KMS-11 (cell line): ENCODE measurements around the gene ABCC2.

Experiments
- H2AFZ ChIP-seq: fragments of 200-600 bp; sonication (generic); 2 replicates; pipeline ENCODE4 v1.6.1; 2016; ENCODE audit warnings: antibody characterized with exemption, mixed run types, low read depth
- H3K27ac ChIP-seq: fragments of 200-600 bp; sonication (generic); 2 replicates; pipeline ENCODE4 v1.6.1; 2016; ENCODE audit warnings: mild to moderate bottlenecking, mixed run types
- H3K27me3 ChIP-seq: fragments of 200-600 bp; sonication (generic); 2 replicates; pipeline ENCODE4 v1.6.1; 2017; ENCODE audit warnings: mild to moderate bottlenecking, low read depth, mixed run types, moderate library complexity; ENCODE audit not compliant: insufficient read depth
- H3K36me3 ChIP-seq: fragments of 200-600 bp; sonication (generic); 2 replicates; pipeline ENCODE4 v1.6.1; 2017; ENCODE audit warnings: mild to moderate bottlenecking, mixed run types; ENCODE audit not compliant: insufficient read depth
- H3K4me1 ChIP-seq: fragments of 200-600 bp; sonication (generic); 2 replicates; pipeline ENCODE4 v1.6.1; 2016; ENCODE audit warnings: mild to moderate bottlenecking, low read depth, mixed run types; ENCODE audit not compliant: poor library complexity, severe bottlenecking
- H3K4me2 ChIP-seq: fragments of 200-600 bp; sonication (generic); 2 replicates; pipeline ENCODE4 v1.7.0; 2016; ENCODE audit warnings: mild to moderate bottlenecking, mixed run types
- H3K4me3 ChIP-seq: fragments of 200-600 bp; sonication (generic); IDR thresholded peaks from 2 replicates; pipeline ENCODE4 v1.6.1; 2017; ENCODE audit warnings: low read depth, low read length, mixed read lengths; ENCODE audit not compliant: insufficient read depth
- H3K79me2 ChIP-seq: fragments of 200-600 bp; sonication (generic); 2 replicates; pipeline ENCODE4 v1.6.1; 2016; ENCODE audit warnings: low read depth, mixed run types; ENCODE audit not compliant: insufficient read depth
- H3K9ac ChIP-seq: fragments of 200-600 bp; sonication (generic); 2 replicates; pipeline ENCODE4 v1.6.1; 2016; ENCODE audit warnings: mild to moderate bottlenecking, mixed run types
- H4K20me1 ChIP-seq: fragments of 200-600 bp; sonication (generic); 2 replicates; pipeline ENCODE4 v1.6.1; 2016; ENCODE audit warnings: mild to moderate bottlenecking, mixed run types; ENCODE audit not compliant: insufficient read depth
- TF ChIP-seq, protein P1 (sequence below): fragments of 200-600 bp; sonication (generic); conservative IDR thresholded peaks from 2 replicates; pipeline ENCODE4 v1.6.1; 2017; ENCODE audit warnings: low read depth, mild to moderate bottlenecking, antibody characterized with exemption, low read length, moderate library complexity, mixed read lengths

The ABCC2 gene

DNA sequence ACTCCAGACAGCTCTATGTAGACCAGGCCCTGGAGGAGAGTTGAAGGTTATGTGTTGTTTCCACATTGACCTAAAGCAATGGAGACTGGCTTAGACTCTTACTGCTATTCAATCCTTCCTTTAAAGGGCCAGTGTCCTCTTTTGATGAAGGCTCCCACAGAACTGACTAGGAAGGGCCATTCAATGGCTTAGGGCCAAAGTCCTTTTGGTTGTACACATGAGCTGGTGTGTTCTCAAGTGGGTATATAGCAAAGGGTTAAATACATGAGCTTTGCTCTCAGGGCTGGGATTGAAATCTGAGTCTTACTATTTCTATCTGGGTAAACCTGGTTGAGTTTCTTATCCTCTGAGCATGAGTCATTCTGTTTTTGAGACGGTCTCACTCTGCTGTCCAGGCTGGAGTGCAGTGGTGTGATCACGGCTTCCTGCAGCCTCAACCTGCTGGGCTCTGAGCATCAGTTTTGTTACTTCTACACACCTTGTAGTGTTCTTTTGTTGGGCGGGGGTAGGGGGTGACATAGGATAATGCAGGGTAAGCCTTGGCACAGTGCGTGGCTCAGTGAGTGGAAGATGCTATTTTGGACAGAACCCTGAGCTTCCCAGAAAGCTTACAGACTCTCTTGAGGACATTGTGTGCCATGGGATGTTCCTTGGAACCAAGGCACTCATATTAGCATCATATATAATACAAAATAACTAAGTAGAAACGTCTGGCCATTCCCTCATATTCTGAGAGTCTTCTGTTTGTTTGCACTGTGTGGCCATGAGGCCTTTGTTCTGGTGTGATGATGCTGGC, 90.1 kb downstream of the ABCC2 start:
- no peak overlapping the region for H3K4me3 ChIP-seq
- H3K79me2 ChIP-seq, result no peaks in the 10 kb centered on the region
- H3K4me1 ChIP-seq, result no peaks in the 10 kb centered on the region
- H3K9ac ChIP-seq, result no peak overlapping the region
- no peak overlapping the region for H2AFZ ChIP-seq
- no peak overlapping the region for H3K4me2 ChIP-seq
- H3K36me3 ChIP-seq, result no peaks in the 10 kb centered on the region
- no peaks in the 10 kb centered on the region for H4K20me1 ChIP-seq
- H3K27ac ChIP-seq, result no peak overlapping the region
- TF ChIP-seq, protein P1, sequence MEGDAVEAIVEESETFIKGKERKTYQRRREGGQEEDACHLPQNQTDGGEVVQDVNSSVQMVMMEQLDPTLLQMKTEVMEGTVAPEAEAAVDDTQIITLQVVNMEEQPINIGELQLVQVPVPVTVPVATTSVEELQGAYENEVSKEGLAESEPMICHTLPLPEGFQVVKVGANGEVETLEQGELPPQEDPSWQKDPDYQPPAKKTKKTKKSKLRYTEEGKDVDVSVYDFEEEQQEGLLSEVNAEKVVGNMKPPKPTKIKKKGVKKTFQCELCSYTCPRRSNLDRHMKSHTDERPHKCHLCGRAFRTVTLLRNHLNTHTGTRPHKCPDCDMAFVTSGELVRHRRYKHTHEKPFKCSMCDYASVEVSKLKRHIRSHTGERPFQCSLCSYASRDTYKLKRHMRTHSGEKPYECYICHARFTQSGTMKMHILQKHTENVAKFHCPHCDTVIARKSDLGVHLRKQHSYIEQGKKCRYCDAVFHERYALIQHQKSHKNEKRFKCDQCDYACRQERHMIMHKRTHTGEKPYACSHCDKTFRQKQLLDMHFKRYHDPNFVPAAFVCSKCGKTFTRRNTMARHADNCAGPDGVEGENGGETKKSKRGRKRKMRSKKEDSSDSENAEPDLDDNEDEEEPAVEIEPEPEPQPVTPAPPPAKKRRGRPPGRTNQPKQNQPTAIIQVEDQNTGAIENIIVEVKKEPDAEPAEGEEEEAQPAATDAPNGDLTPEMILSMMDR, result no peak
- H3K27me3 ChIP-seq, result no peaks in the 10 kb centered on the region

DNA sequence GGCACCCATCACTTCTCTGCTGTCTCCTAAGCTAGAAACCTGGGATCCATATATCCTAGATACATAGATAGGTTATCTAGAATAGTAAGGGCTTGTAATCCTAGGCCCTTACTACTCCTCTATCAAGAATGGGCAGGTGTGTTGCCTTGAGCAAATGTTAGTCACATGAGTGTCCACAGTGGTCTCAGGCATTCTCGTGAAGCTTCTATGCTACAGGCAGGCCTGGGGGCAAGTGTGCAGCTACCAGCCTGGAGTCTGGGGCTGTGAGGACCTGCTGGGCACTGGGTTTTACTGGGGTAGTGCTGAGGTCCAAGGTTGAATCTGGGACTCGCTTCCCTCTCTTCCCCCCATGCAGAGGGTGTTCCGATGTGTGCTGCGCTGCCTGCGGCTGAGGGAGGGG, 91.4 kb downstream of the ABCC2 start:
- H3K4me2 ChIP-seq, result no peak overlapping the region
- H3K4me1 ChIP-seq, result no peaks in the 10 kb centered on the region
- H3K4me3 ChIP-seq, result no peak overlapping the region
- H3K36me3 ChIP-seq, result no peaks in the 10 kb centered on the region
- no peaks in the 10 kb centered on the region for H3K27me3 ChIP-seq
- H2AFZ ChIP-seq, result no peak overlapping the region
- H3K9ac ChIP-seq, result no peak overlapping the region
- TF ChIP-seq, protein P1, result no peak
- no peaks in the 10 kb centered on the region for H3K79me2 ChIP-seq
- no peak overlapping the region for H3K27ac ChIP-seq
- H4K20me1 ChIP-seq, result no peaks in the 10 kb centered on the region

DNA sequence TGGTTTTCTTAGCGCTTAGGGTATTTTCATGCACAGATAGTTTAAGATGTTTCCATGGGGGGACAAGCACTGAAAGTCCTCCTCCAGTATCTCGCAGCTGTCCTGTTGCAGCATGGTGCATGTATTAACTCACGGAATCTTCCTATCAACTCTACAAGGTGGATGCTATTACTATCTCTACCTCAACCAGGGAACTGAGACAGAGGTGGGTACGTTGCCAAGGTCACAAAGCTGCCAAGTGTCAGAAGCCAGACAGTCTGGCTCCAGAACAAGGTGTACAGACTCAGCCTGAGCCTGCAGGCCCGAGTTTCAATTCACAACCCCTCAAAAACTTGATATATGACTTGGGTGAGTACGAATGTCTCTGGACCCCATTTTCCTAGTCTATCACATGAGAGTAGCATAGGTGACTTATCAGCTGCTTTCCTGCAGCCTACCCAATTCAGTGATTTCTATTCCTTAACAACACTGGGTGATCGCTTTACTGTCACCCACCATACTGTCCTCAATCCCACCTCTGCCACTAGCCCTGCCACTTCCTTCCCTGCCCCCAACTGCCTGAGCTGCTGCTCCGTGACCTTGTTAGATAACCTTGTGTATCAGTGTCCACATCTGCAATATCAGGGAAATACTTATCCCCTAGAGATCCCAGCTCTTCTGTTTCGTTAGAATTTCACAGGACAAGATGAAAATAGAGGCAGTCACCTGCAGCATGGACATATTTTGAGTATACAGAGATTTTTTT, 92.1 kb downstream of the ABCC2 start:
- Histone ChIP-seq H3K4me1 (no peaks in the 10 kb centered on the region), H3K27ac (no peak overlapping the region), H4K20me1 (no peaks in the 10 kb centered on the region), H3K79me2 (no peaks in the 10 kb centered on the region), H3K9ac (no peak overlapping the region), H3K4me2 (no peak overlapping the region), H3K4me3 (no peak overlapping the region), H3K27me3 (no peaks in the 10 kb centered on the region), H3K36me3 (no peaks in the 10 kb centered on the region), H2AFZ (no peak overlapping the region)
- TF ChIP-seq, protein P1, result no peak

DNA sequence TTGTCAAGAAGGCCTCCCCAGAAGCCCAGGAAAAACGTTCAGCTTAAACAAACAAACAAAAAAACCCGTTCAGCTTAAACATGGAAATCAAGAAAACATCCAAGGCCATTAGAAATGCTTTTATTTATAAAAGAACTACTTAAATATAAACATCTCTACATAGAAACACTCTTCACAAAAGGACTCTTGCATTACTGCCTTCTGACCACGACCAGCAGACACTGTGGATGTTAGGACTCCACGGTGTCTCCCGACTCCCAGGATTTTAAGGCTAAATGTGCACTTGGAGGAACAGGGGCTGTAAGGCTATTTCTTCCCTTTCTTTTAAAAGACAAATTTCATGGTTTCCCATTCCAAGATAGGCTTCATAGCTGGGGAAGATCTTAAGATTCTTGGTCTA, 93.0 kb downstream of the ABCC2 start:
- H3K4me2 ChIP-seq, result no peak overlapping the region
- no peaks in the 10 kb centered on the region for H3K27me3 ChIP-seq
- no peaks in the 10 kb centered on the region for H3K79me2 ChIP-seq
- H3K9ac ChIP-seq, result no peak overlapping the region
- no peaks in the 10 kb centered on the region for H3K36me3 ChIP-seq
- H2AFZ ChIP-seq, result no peak overlapping the region
- H3K4me3 ChIP-seq, result no peak overlapping the region
- TF ChIP-seq, protein P1, result no peak
- H3K4me1 ChIP-seq, result no peaks in the 10 kb centered on the region
- H3K27ac ChIP-seq, result no peak overlapping the region
- no peaks in the 10 kb centered on the region for H4K20me1 ChIP-seq
